Measurements from ENCODE around the gene TBCE. TPM values are rescaled to one million over a fixed set of nuclear protein-coding genes. Genes with fewer than 3 reads are reported as not detected.

Gene TBCE
- total RNA-seq, 4 donors from 2014 or later = 16.8 to 59.1 (median 23.9) TPM

DNA sequence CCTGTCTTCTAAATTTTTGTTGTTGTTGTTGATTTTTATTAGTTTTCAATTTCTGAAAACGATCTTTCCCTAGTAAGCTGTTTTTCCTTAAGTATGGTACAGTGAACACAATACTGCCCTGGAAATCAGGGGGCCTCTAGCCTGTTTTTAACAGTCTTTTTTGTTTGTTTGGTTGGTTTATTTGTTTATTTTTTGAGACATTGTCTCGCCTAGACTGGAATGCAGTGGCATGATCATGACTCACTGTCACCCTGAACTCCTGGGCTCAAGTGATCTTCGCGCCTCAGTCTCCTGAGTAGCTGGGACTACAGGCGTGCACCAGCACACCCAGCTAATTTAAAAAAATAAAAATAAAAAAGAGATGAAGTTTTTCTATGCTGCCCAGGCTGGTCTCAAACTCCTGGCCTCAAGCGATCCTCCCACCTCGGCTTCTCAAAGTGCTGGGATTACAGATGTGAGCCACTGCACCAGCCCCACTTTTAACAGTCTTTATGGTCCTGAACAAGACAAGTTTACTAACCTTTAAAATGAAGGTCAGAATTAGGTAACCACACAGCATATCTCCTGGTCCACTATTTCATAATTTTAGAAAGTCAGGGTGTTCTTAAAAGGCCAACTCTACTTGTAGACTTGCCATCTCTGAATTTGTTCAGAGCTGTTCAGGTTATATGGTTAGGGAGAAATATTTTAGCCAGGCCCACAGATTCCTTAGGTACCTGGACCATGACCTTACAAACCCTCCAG is 35.4 kb downstream of the TBCE start:
- DNase-seq = no peak
- Histone ChIP-seq H3K36me3 (peaks cover 0 to 8% (median 0%) of the 10 kb centered on the region in 4 donors), H3K4me3 (no peak overlapping the region), H3K27me3 (no peaks in the 10 kb centered on the region), H3K4me1 (no peaks in the 10 kb centered on the region), H3K9me3 (no peaks in the 10 kb centered on the region), H3K27ac (no peak overlapping the region)
- no peak for TF ChIP-seq POLR2AphosphoS5 (IDR thresholded peaks at IDR 0.05)
- no peak for TF ChIP-seq CTCF (IDR thresholded peaks at IDR 0.05)
- no peak for TF ChIP-seq EP300 (IDR thresholded peaks at IDR 0.05; ENCODE audit: low read depth)
- no peak for TF ChIP-seq POLR2A (IDR thresholded peaks at IDR 0.05)
- intact Hi-C loops (cut with DNase I; ENCODE audit: low total_unique reads) = no loop called here
- WGBS, 2 donors (ENCODE audit: low coverage in 1 of 2) = 89 to 92% methylated on average over 4 to 7 of the region's 7 CpGs
- in situ Hi-C loops (cut with MboI; ENCODE audit: low pct_ligation_motif_present in 1 of 4, low pct_unique_long_range_greater_than_20kb in 1 of 4, low sequenced_read_pairs in 3 of 4) = loop anchor here in 2 of 4 donors (25.0 kb wide), 2 partner anchors 290 to 915 kb away; partner anchors contain the start of gene TARBP1 (in 1 of the 2)

- H3K4me3 ChIP-seq = no peak overlapping the region
- no peaks in the 10 kb centered on the region for H3K27me3 ChIP-seq
- H3K27ac ChIP-seq = no peak overlapping the region
- in situ Hi-C loops (cut with MboI; ENCODE audit: low pct_ligation_motif_present in 1 of 4, low pct_unique_long_range_greater_than_20kb in 1 of 4, low sequenced_read_pairs in 3 of 4) = loop anchor here in 2 of 4 donors (25.0 kb wide), 2 partner anchors 291 to 916 kb away; partner anchors contain the start of gene TARBP1 (in 1 of the 2)
- TF ChIP-seq POLR2AphosphoS5 (IDR thresholded peaks at IDR 0.05) (no peak), EP300 (IDR thresholded peaks at IDR 0.05; ENCODE audit: low read depth) (no peak), CTCF (IDR thresholded peaks at IDR 0.05) (no peak), POLR2A (IDR thresholded peaks at IDR 0.05) (no peak)
- H3K36me3 ChIP-seq = peaks cover 0 to 8% (median 0%) of the 10 kb centered on the region in 4 donors
- DNase-seq = no peak
- no peaks in the 10 kb centered on the region for H3K9me3 ChIP-seq
- peaks cover 0 to 2% (median 0%) of the 10 kb centered on the region in 4 donors for H3K4me1 ChIP-seq
- 83% methylated on average over 1 of the region's 1 CpG; no CpG with 5 or more reads in 1 of the 2 donors for WGBS, 2 donors (ENCODE audit: low coverage in 1 of 2)
- intact Hi-C loops (cut with DNase I; ENCODE audit: low total_unique reads) = no loop called here
Observed at GRCh38 chr1:235403593-235403992, 36.4 kb downstream of the TBCE start.

DNA sequence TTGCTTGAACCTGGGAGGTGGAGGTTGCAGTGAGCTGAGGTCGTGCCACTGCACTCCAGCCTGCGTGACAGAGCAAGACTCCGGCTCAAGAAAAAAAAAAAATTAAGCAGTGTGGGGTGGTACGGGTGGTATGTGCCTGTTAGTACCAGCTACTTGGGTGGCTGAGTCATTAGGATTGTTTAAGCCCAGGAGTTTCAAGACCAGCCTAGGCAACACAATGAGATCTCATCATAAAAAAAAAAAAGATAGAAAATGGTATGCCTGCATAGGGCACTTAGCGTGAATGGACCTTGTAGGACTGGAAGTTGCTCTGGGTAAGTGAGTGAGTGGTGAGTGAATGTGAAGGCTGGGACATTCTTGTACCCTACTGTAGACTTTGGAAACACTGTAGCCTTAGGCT is 37.0 kb downstream of the TBCE start:
- Histone ChIP-seq H3K36me3 (peaks cover 0 to 8% (median 0%) of the 10 kb centered on the region in 4 donors), H3K4me1 (peaks cover 0 to 8% (median 3%) of the 10 kb centered on the region in 4 donors), H3K9me3 (no peaks in the 10 kb centered on the region), H3K4me3 (no peak overlapping the region), H3K27me3 (no peaks in the 10 kb centered on the region), H3K27ac (no peak overlapping the region)
- WGBS, 2 donors (ENCODE audit: low coverage in 1 of 2) = 93 to 95% methylated on average over 5 of the region's 5 CpGs
- intact Hi-C loops (cut with DNase I; ENCODE audit: low total_unique reads) (no loop called here), in situ Hi-C loops (cut with MboI; ENCODE audit: low pct_ligation_motif_present in 1 of 4, low pct_unique_long_range_greater_than_20kb in 1 of 4, low sequenced_read_pairs in 3 of 4) (loop anchor here in 2 of 4 donors (25.0 kb wide), 2 partner anchors 292 to 917 kb away; partner anchors contain the start of gene TARBP1 (in 1 of the 2))
- TF ChIP-seq CTCF (IDR thresholded peaks at IDR 0.05) (no peak), POLR2AphosphoS5 (IDR thresholded peaks at IDR 0.05) (no peak), EP300 (IDR thresholded peaks at IDR 0.05; ENCODE audit: low read depth) (no peak), POLR2A (IDR thresholded peaks at IDR 0.05) (no peak)
- DNase-seq = no peak

DNA sequence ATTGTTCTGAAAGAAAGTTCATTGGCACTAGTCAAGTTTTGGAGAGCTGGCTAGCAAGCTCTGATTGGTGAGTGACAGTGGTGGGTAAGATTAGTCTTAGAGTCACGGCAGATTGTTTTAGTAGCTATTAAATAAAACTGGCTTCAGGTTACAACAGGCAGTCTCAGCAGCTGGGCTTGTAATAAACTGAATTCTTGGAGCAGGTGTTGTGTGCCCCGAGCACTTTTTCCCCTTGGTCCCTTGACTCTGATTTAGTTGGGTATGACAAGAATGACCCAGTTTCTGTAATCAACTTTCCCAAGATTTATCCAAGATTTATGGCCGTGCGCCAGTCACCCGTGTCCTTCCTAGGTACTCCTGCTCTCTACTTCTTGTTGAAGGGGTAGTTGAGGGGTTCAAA is 40.2 kb downstream of the TBCE start:
- H3K9me3 ChIP-seq = no peaks in the 10 kb centered on the region
- in situ Hi-C loops (cut with MboI; ENCODE audit: low pct_ligation_motif_present in 1 of 4, low pct_unique_long_range_greater_than_20kb in 1 of 4, low sequenced_read_pairs in 3 of 4) = loop anchor here in 2 of 4 donors (25.0 kb wide), 2 partner anchors 295 to 920 kb away; partner anchors contain the start of gene TARBP1 (in 1 of the 2)
- H3K27ac ChIP-seq = no peak overlapping the region
- H3K4me1 ChIP-seq = peaks cover 0 to 19% (median 9%) of the 10 kb centered on the region in 4 donors
- WGBS, 2 donors (ENCODE audit: low coverage in 1 of 2) = 48 to 71% methylated on average over 4 to 5 of the region's 5 CpGs
- H3K4me3 ChIP-seq = no peak overlapping the region
- peaks cover 0 to 4% (median 0%) of the 10 kb centered on the region in 4 donors for H3K36me3 ChIP-seq
- no peak for DNase-seq
- TF ChIP-seq CTCF (IDR thresholded peaks at IDR 0.05) = no peak
- TF ChIP-seq POLR2A (IDR thresholded peaks at IDR 0.05) = no peak
- TF ChIP-seq POLR2AphosphoS5 (IDR thresholded peaks at IDR 0.05) = no peak
- TF ChIP-seq EP300 (IDR thresholded peaks at IDR 0.05; ENCODE audit: low read depth) = no peak
- intact Hi-C loops (cut with DNase I; ENCODE audit: low total_unique reads) = no loop called here
- no peaks in the 10 kb centered on the region for H3K27me3 ChIP-seq
